HepG2 (cell line): ENCODE results near the gene TBCD. TPM values are rescaled to one million over a fixed set of nuclear protein-coding genes. Genes with fewer than 3 reads are reported as not detected.
A peak's percentile ranks its signal among the peaks of the same experiment; 100 is the strongest.

ENCODE experiments used
- ATF6 ChIP-seq: sonication (generic); formaldehyde crosslinking; conservative IDR thresholded peaks from 2 replicates; pipeline ENCODE4 v1.4.0; 2020; ENCODE audit warnings: missing genetic modification reagents
- DBP ChIP-seq: sonication (generic); formaldehyde crosslinking; IDR thresholded peaks from 2 replicates; pipeline ENCODE4 v1.4.0; 2020; ENCODE audit warnings: missing genetic modification reagents; ENCODE audit errors: not compliant biosample characterization
- E2F5 ChIP-seq: sonication (generic); formaldehyde crosslinking; conservative IDR thresholded peaks from 2 replicates; pipeline ENCODE4 v1.4.0; 2020; ENCODE audit warnings: missing genetic modification reagents
- FOXO1 ChIP-seq: sonication (generic); formaldehyde crosslinking; IDR thresholded peaks from 2 replicates; pipeline ENCODE4 v1.4.0; 2020; ENCODE audit warnings: missing genetic modification reagents
- HNRNPL ChIP-seq: fragments of 200-400 bp; formaldehyde crosslinking; IDR thresholded peaks from 2 replicates; pipeline ENCODE4 v1.6.1; 2017; ENCODE audit warnings: mild to moderate bottlenecking, low read depth, low read length
- MXI1 ChIP-seq: IDR thresholded peaks from 3 replicates; pipeline ENCODE4 v1.6.1; 2012; ENCODE audit warnings: low read depth, low read length, inconsistent platforms, borderline replicate concordance
- NFATC3 ChIP-seq: sonication (generic); formaldehyde crosslinking; IDR thresholded peaks from 2 replicates; pipeline ENCODE4 v1.5.1; 2020; ENCODE audit warnings: mild to moderate bottlenecking, missing genetic modification reagents
- NFIC ChIP-seq: IDR thresholded peaks from 2 replicates; pipeline ENCODE4 v1.6.1; 2012; ENCODE audit warnings: mild to moderate bottlenecking, low read length, inconsistent platforms
- NR0B2 ChIP-seq: sonication (generic); formaldehyde crosslinking; IDR thresholded peaks from 2 replicates; pipeline ENCODE4 v1.4.0; 2020; ENCODE audit warnings: mild to moderate bottlenecking, missing genetic modification reagents
- POGZ ChIP-seq: sonication (generic); formaldehyde crosslinking; IDR thresholded peaks from 2 replicates; pipeline ENCODE4 v1.4.0; 2020; ENCODE audit warnings: mild to moderate bottlenecking, missing genetic modification reagents
- RAD51 ChIP-seq: fragments of 450-650 bp; IDR thresholded peaks from 2 replicates; pipeline ENCODE4 v1.6.1; 2016; ENCODE audit warnings: borderline replicate concordance
- SIX4 ChIP-seq: sonication (generic); formaldehyde crosslinking; IDR thresholded peaks from 2 replicates; pipeline ENCODE4 v1.4.0; 2020; ENCODE audit warnings: missing genetic modification reagents
- TBP ChIP-seq: sonication (generic); formaldehyde crosslinking; IDR thresholded peaks from 2 replicates; pipeline ENCODE4 v1.5.0; 2020; ENCODE audit warnings: missing genetic modification reagents
- TRIM22 ChIP-seq: fragments of 450-650 bp; IDR thresholded peaks from 2 replicates; pipeline ENCODE4 v1.6.1; 2017
- ZNF512B ChIP-seq: sonication (generic); formaldehyde crosslinking; IDR thresholded peaks from 2 replicates; pipeline ENCODE4 v1.5.1; 2020; ENCODE audit warnings: missing genetic modification reagents, mild to moderate bottlenecking, borderline replicate concordance
- ZNF678 ChIP-seq: sonication (generic); formaldehyde crosslinking; IDR thresholded peaks from 2 replicates; pipeline ENCODE4 v1.4.0; 2020; ENCODE audit warnings: mild to moderate bottlenecking, missing genetic modification reagents
- ZNF839 ChIP-seq: sonication (generic); formaldehyde crosslinking; IDR thresholded peaks from 2 replicates; pipeline ENCODE4 v1.4.0; 2020; ENCODE audit warnings: missing genetic modification reagents, mild to moderate bottlenecking, borderline replicate concordance
- ZSCAN5A ChIP-seq: sonication (generic); formaldehyde crosslinking; IDR thresholded peaks from 2 replicates; pipeline ENCODE4 v1.8.0; 2022; ENCODE audit warnings: mild to moderate bottlenecking, missing genetic modification reagents, borderline replicate concordance
- polyA plus RNA-seq, 8 experiments: library from polyadenylated mRNA; depleted of rRNA in 3 of 8; stranded (reverse) in 7 of 8; unstranded in 1 of 8; fragments of >200 nt; fragmentation: Illumina TruSeq in 4 of 8; extraction: Trizol in 4 of 8; gene quantifications; 2 replicates each; pipeline versions ENCODE4 v1.2.1 to v1.2.3, GENCODE V29; 2011 to 2016; ENCODE audit warnings: low read depth in 4 of 8, missing spikeins in 1 of 8, mixed read lengths in 1 of 8; ENCODE audit not compliant: insufficient read depth in 1 of 8
- total RNA-seq, 5 experiments: library from RNA; depleted of rRNA; stranded (reverse); fragments of >200 nt; fragmentation: Illumina TruSeq; extraction: Trizol; gene quantifications; 2 replicates each; pipeline ENCODE4 v1.2.3, GENCODE V29; 2016; ENCODE audit warnings: low read depth in 1 of 5

The TBCD gene
- total and polyA plus RNA-seq, 2 of the 13 experiments (the other 11 are each of a cell fraction or from before 2014, with no cell fraction given), result 33.9 to 54.8 TPM

GRCh38 chr17:82737967-82738877 is 13.6 kb upstream of the TBCD start (continued):
- TF ChIP-seq HNRNPL, result peak; percentile 98
- peak; percentile 99 for TF ChIP-seq MXI1
- peak; percentile 91; the same call in 1 of the 2 replicates for TF ChIP-seq ATF6 (CRISPR knock-in tag)
- peak; percentile 90 for TF ChIP-seq POGZ (CRISPR knock-in tag)
- peak; percentile 92; the same call in 1 of the 2 replicates for TF ChIP-seq ZNF839
- peak; percentile 97 for TF ChIP-seq DBP (CRISPR knock-in tag)
- TF ChIP-seq ZSCAN5A (CRISPR knock-in tag), result peak; percentile 95
- TF ChIP-seq NFIC, result no peak
- no peak for TF ChIP-seq TBP
- TF ChIP-seq ZNF512B (CRISPR knock-in tag), result peak; percentile 96; the same call in 1 of the 2 replicates
- TF ChIP-seq E2F5 (CRISPR knock-in tag), result no peak
- TF ChIP-seq FOXO1 (CRISPR knock-in tag), result peak; percentile 97
- TF ChIP-seq TRIM22, result no peak
- TF ChIP-seq RAD51, result peak; percentile 52; the same call in 1 of the 2 replicates
- peak; percentile 74 for TF ChIP-seq SIX4 (CRISPR knock-in tag)
- TF ChIP-seq NR0B2 (CRISPR knock-in tag), result peak; percentile 100
- peak; percentile 99 for TF ChIP-seq ZNF678
- peak; percentile 84 for TF ChIP-seq NFATC3 (CRISPR knock-in tag)
